Panc1 (cell line): Measurements from ENCODE around the gene KCNIP4. TPM values are rescaled to one million over a fixed set of nuclear protein-coding genes. Genes with fewer than 3 reads are reported as not detected.

Experiments used
- ATAC-seq: fragments of 200-7000 bp; cut with Tn5 transposase; 2 replicates; pipeline ENCODE4 v1.9.1; 2020; ENCODE audit warnings: mild to moderate bottlenecking, moderate library complexity
- BruUV-seq: library from RNA; stranded (reverse); fragments of 400-500 nt; replicated peaks from 2 replicates; lab custom pipeline; 2021; lab: Mats Ljungman, UMichigan
- CTCF ChIA-PET: fragments of 300-600 bp; sonication (Branson Sonifier 250); formaldehyde crosslinking; loops from one replicate; lab custom pipeline; 2022; ENCODE audit warnings: antibody characterized with exemption; lab: Charles Lee
- POLR2A ChIA-PET: fragments of 300-600 bp; sonication (Branson Sonifier 250); formaldehyde crosslinking; loops from one replicate; lab custom pipeline; 2022; ENCODE audit warnings: antibody characterized with exemption; lab: Charles Lee
- DNase-seq: peaks from one replicate; pipeline ENCODE4 v3.0.0-alpha.2; 2010; ENCODE audit warnings: low read depth, low spot score
- H3K27ac ChIP-seq: 2 replicates; pipeline ENCODE4 v1.5.1; 2011; ENCODE audit warnings: mild to moderate bottlenecking, low read length, inconsistent platforms
- H3K27me3 ChIP-seq: fragments of 200-500 bp; sonication (Bioruptor generic); 2 replicates; pipeline ENCODE4 v1.6.0; 2014; ENCODE audit warnings: low read length, inconsistent platforms; ENCODE audit not compliant: control insufficient read depth, insufficient read depth
- H3K36me3 ChIP-seq: fragments of 200-500 bp; sonication (Bioruptor generic); 2 replicates; pipeline ENCODE4 v1.5.1; 2014; ENCODE audit warnings: inconsistent platforms, mild to moderate bottlenecking, low read length, moderate library complexity; ENCODE audit not compliant: control insufficient read depth, insufficient read depth
- H3K4me1 ChIP-seq: 2 replicates; pipeline ENCODE4 v1.5.1; 2011; ENCODE audit warnings: inconsistent platforms, mild to moderate bottlenecking, low read length, moderate library complexity; ENCODE audit not compliant: control insufficient read depth, insufficient read depth
- H3K4me3 ChIP-seq, 2 experiments: 2 replicates each; pipeline ENCODE4 v1.5.1; 2011 to 2012; ENCODE audit warnings: low read depth in 2 of 2, low read length in 2 of 2, mild to moderate bottlenecking in 2 of 2, inconsistent platforms in 1 of 2, moderate library complexity in 1 of 2
- H3K9me3 ChIP-seq: fragments of 200-500 bp; sonication (Bioruptor generic); 2 replicates; pipeline ENCODE4 v1.5.1; 2014; ENCODE audit warnings: low read depth, mild to moderate bottlenecking, inconsistent platforms, low read length, moderate library complexity; ENCODE audit not compliant: control insufficient read depth, insufficient read depth
- CTCF ChIP-seq: fragments of 450-650 bp; IDR thresholded peaks from 2 replicates; pipeline ENCODE4 v1.5.1; 2017; ENCODE audit warnings: mild to moderate bottlenecking
- POLR2AphosphoS5 ChIP-seq: IDR thresholded peaks from 2 replicates; pipeline ENCODE4 v1.6.1; 2012; ENCODE audit warnings: mild to moderate bottlenecking, low read depth, low read length, moderate library complexity
- REST ChIP-seq, 2 experiments: IDR thresholded peaks; 2 replicates each; pipeline ENCODE4 v1.6.1; 2011 to 2012; ENCODE audit warnings: low read depth in 2 of 2, control low read depth in 1 of 2, low read length in 1 of 2, mild to moderate bottlenecking in 1 of 2, moderate library complexity in 1 of 2; ENCODE audit not compliant: insufficient read depth in 1 of 2
- SIN3A ChIP-seq: IDR thresholded peaks from 2 replicates; pipeline ENCODE4 v1.6.1; 2012; ENCODE audit warnings: low read depth, mild to moderate bottlenecking, low read length, moderate library complexity, borderline replicate concordance; ENCODE audit not compliant: insufficient read depth
- TCF7L2 ChIP-seq: IDR thresholded peaks from 2 replicates; pipeline ENCODE4 v1.6.1; 2011; ENCODE audit warnings: mild to moderate bottlenecking, low read depth, low read length, inconsistent platforms
- in situ Hi-C: cut with HindIII; loops from 2 replicates; pipeline ENCODE4 v1.10.0; 2016; ENCODE audit warnings: low sequenced_read_pairs, low pct_unique_long_range_greater_than_20kb
- intact Hi-C: fragments of 100-400 bp; cut with micrococcal nuclease; formaldehyde crosslinking; loops from one replicate; pipeline ENCODE4 v1.10.0; 2022; ENCODE audit not compliant: unreplicated experiment
- total RNA-seq: library from RNA; stranded (reverse); gene quantifications from one replicate; pipeline ENCODE4 v1.2.1, GENCODE V29; 2021; ENCODE audit not compliant: unreplicated experiment

Gene KCNIP4
- total RNA-seq, 1 experiment from 2014 or later, result not detected

- Histone ChIP-seq H3K36me3 (no peaks in the 10 kb centered on the region), H3K27ac (no peak overlapping the region), H3K4me3 (no peak overlapping the region), H3K9me3 (no peaks in the 10 kb centered on the region), H3K27me3 (no peaks in the 10 kb centered on the region; the same call in 1 of the 2 replicates), H3K4me1 (no peaks in the 10 kb centered on the region)
- ATAC-seq (no peak), DNase-seq (no peak)
- ChIA-PET POLR2A (no interaction called here), CTCF (no interaction called here)
- intact Hi-C loops, result no loop called here
- in situ Hi-C loops, result no loop called here
- TF ChIP-seq SIN3A (no peak), CTCF (no peak), TCF7L2 (no peak), POLR2AphosphoS5 (no peak)
- BruUV-seq, result no TSS peak
Measured at GRCh38 chr4:21697583-21697982, 251.0 kb downstream of the KCNIP4 start.

GRCh38 chr4:21695141-21695540 lies 253.4 kb downstream of the KCNIP4 start:
- H3K27ac ChIP-seq, result no peak overlapping the region
- H3K36me3 ChIP-seq, result no peaks in the 10 kb centered on the region
- no peak for DNase-seq
- H3K27me3 ChIP-seq, result no peaks in the 10 kb centered on the region; the same call in 1 of the 2 replicates
- ATAC-seq, result no peak
- no peaks in the 10 kb centered on the region for H3K9me3 ChIP-seq
- H3K4me1 ChIP-seq, result no peaks in the 10 kb centered on the region
- H3K4me3 ChIP-seq, result no peak overlapping the region
- no TSS peak for BruUV-seq
- ChIA-PET CTCF (no interaction called here), POLR2A (interaction anchor here (0.7 kb wide), 1 partner anchor 58 kb away, joined by 11 read pairs; no protein-coding TSS in a partner anchor)
- in situ Hi-C loops, result no loop called here
- intact Hi-C loops, result no loop called here
- TF ChIP-seq TCF7L2 (no peak), REST (IDR thresholded peaks at IDR 0.05; ENCODE audit: insufficient read depth in 1 of 2, low read depth in 2 of 2, low read length in 1 of 2) (no peak), POLR2AphosphoS5 (no peak), SIN3A (no peak), CTCF (no peak)
